Measurements from ENCODE around the gene DYSF.

DYSF gene

DNA sequence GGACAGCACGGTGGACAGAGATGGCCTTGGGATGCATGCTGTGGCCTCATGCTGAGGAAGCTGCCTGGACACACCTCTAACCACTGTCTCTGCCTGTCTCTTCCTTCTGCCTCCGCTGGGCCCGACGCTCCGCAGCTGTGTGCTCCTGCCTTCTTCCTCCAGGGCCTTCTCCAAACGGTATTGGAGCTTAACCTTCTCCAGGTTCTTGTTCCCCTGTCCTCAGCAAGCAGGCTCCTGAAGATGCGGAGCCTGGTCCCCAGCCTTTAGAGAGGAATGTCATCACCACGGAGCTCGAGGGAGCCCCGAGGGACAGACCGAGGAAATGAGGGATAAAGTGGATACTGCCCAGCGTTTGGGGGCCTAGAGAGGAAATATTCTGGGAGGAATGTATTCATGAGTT lies 155.1 kb downstream of the DYSF start:
- TF ChIP-seq TAF1 (IDR thresholded peaks at IDR 0.05; ENCODE audit: low read depth) (no peak), EGR1 (IDR thresholded peaks at IDR 0.05) (no peak), NFIC (IDR thresholded peaks at IDR 0.05) (no peak), RAD21 (IDR thresholded peaks at IDR 0.05; ENCODE audit: low read depth) (no peak), FOXM1 (IDR thresholded peaks at IDR 0.05; ENCODE audit: borderline replicate concordance, low read depth) (no peak), TEAD4 (IDR thresholded peaks at IDR 0.05) (no peak), CREB1 (IDR thresholded peaks at IDR 0.05; ENCODE audit: low read depth) (no peak), EP300 (IDR thresholded peaks at IDR 0.05; ENCODE audit: borderline replicate concordance) (no peak), TCF12 (IDR thresholded peaks at IDR 0.05; ENCODE audit: low read depth) (no peak), CEBPB (IDR thresholded peaks at IDR 0.05) (no peak), YY1 (IDR thresholded peaks at IDR 0.05; ENCODE audit: low read depth) (no peak), ZBTB7A (IDR thresholded peaks at IDR 0.05; ENCODE audit: low read depth) (no peak)
- TF ChIP-seq, protein P1, sequence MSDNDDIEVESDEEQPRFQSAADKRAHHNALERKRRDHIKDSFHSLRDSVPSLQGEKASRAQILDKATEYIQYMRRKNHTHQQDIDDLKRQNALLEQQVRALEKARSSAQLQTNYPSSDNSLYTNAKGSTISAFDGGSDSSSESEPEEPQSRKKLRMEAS (IDR thresholded peaks at IDR 0.05), result no peak
- TF ChIP-seq, protein P2, sequence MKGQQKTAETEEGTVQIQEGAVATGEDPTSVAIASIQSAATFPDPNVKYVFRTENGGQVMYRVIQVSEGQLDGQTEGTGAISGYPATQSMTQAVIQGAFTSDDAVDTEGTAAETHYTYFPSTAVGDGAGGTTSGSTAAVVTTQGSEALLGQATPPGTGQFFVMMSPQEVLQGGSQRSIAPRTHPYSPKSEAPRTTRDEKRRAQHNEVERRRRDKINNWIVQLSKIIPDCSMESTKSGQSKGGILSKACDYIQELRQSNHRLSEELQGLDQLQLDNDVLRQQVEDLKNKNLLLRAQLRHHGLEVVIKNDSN (IDR thresholded peaks at IDR 0.05), result no peak
- TF ChIP-seq, protein P3, sequence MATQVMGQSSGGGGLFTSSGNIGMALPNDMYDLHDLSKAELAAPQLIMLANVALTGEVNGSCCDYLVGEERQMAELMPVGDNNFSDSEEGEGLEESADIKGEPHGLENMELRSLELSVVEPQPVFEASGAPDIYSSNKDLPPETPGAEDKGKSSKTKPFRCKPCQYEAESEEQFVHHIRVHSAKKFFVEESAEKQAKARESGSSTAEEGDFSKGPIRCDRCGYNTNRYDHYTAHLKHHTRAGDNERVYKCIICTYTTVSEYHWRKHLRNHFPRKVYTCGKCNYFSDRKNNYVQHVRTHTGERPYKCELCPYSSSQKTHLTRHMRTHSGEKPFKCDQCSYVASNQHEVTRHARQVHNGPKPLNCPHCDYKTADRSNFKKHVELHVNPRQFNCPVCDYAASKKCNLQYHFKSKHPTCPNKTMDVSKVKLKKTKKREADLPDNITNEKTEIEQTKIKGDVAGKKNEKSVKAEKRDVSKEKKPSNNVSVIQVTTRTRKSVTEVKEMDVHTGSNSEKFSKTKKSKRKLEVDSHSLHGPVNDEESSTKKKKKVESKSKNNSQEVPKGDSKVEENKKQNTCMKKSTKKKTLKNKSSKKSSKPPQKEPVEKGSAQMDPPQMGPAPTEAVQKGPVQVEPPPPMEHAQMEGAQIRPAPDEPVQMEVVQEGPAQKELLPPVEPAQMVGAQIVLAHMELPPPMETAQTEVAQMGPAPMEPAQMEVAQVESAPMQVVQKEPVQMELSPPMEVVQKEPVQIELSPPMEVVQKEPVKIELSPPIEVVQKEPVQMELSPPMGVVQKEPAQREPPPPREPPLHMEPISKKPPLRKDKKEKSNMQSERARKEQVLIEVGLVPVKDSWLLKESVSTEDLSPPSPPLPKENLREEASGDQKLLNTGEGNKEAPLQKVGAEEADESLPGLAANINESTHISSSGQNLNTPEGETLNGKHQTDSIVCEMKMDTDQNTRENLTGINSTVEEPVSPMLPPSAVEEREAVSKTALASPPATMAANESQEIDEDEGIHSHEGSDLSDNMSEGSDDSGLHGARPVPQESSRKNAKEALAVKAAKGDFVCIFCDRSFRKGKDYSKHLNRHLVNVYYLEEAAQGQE (IDR thresholded peaks at IDR 0.05; ENCODE audit: low read depth), result no peak

DNA sequence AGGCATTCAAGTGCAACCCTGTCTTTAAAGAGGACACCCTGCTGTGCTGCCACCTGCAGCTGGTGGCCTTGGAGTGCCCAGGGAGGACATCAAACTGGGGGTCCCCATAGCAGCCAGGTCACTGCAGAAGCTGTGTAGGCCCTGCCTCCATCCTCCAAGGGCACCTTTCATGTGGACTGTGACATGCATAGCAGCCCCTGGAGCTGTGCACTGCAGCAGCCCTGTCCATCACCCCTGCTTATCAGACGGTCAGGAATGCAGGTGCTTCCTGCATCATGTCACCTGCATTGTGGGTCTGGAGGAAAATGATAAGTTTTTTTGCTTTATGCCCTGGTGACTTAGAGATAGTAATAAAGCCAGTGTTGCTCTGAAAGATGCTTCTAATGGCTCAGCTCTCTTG lies 155.7 kb downstream of the DYSF start:
- TF ChIP-seq CEBPB (IDR thresholded peaks at IDR 0.05), result no peak
- TF ChIP-seq TEAD4 (IDR thresholded peaks at IDR 0.05), result no peak
- TF ChIP-seq, protein P3 (IDR thresholded peaks at IDR 0.05; ENCODE audit: low read depth), result no peak
- no peak for TF ChIP-seq YY1 (IDR thresholded peaks at IDR 0.05; ENCODE audit: low read depth)
- no peak for TF ChIP-seq TCF12 (IDR thresholded peaks at IDR 0.05; ENCODE audit: low read depth)
- TF ChIP-seq EP300 (IDR thresholded peaks at IDR 0.05; ENCODE audit: borderline replicate concordance), result no peak
- no peak for TF ChIP-seq TAF1 (IDR thresholded peaks at IDR 0.05; ENCODE audit: low read depth)
- TF ChIP-seq, protein P1 (IDR thresholded peaks at IDR 0.05), result no peak
- no peak for TF ChIP-seq ZBTB7A (IDR thresholded peaks at IDR 0.05; ENCODE audit: low read depth)
- TF ChIP-seq RAD21 (IDR thresholded peaks at IDR 0.05; ENCODE audit: low read depth), result no peak
- no peak for TF ChIP-seq NFIC (IDR thresholded peaks at IDR 0.05)
- no peak for TF ChIP-seq EGR1 (IDR thresholded peaks at IDR 0.05)
- TF ChIP-seq, protein P2 (IDR thresholded peaks at IDR 0.05), result no peak
- TF ChIP-seq CREB1 (IDR thresholded peaks at IDR 0.05; ENCODE audit: low read depth), result no peak
- TF ChIP-seq FOXM1 (IDR thresholded peaks at IDR 0.05; ENCODE audit: borderline replicate concordance, low read depth), result no peak

DNA sequence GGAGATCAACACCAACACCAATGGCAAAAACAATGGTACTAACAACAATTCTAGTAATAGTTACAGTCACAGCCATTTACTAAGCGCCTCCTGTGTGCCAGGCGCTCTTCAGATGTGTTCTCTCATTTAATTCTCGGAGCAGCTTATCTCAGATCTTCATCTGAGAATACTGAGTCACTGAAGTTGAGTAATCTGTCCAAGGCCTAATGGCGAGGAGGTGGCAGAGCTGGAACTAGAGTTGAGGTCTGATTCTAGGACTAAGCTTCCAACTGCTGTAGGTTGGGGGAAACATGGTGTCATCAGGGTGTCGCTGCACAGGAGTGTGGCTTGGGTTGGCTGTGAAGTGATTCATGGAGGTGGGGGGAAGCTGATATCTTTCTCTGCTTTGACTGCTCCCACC lies 156.1 kb downstream of the DYSF start:
- TF ChIP-seq TAF1 (IDR thresholded peaks at IDR 0.05; ENCODE audit: low read depth), result no peak
- TF ChIP-seq YY1 (IDR thresholded peaks at IDR 0.05; ENCODE audit: low read depth), result no peak
- no peak for TF ChIP-seq CEBPB (IDR thresholded peaks at IDR 0.05)
- TF ChIP-seq RAD21 (IDR thresholded peaks at IDR 0.05; ENCODE audit: low read depth), result no peak
- TF ChIP-seq EP300 (IDR thresholded peaks at IDR 0.05; ENCODE audit: borderline replicate concordance), result no peak
- no peak for TF ChIP-seq FOXM1 (IDR thresholded peaks at IDR 0.05; ENCODE audit: borderline replicate concordance, low read depth)
- no peak for TF ChIP-seq EGR1 (IDR thresholded peaks at IDR 0.05)
- TF ChIP-seq, protein P2 (IDR thresholded peaks at IDR 0.05), result no peak
- TF ChIP-seq ZBTB7A (IDR thresholded peaks at IDR 0.05; ENCODE audit: low read depth), result no peak

DNA sequence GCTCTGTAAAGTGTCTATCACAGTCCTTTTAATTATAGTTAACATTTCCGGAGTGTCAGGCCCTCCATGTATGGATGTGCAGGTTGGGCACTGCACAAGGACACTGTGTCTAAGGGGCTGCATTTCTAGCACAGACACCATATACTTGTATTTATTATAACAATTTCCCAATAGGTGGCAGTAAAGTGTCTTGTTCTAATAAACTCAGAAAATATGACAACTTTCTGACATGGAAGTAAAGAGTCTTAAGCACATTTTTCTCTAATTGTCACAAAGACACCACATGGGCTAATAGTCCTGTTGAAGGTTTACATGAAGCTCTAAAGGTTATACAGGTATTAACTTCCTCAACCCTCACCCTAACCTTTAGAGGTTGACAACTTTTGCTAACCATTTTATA lies 156.6 kb downstream of the DYSF start:
- TF ChIP-seq RAD21 (IDR thresholded peaks at IDR 0.05; ENCODE audit: low read depth), result peak; percentile 56
- no peak for TF ChIP-seq FOXM1 (IDR thresholded peaks at IDR 0.05; ENCODE audit: borderline replicate concordance, low read depth)

DNA sequence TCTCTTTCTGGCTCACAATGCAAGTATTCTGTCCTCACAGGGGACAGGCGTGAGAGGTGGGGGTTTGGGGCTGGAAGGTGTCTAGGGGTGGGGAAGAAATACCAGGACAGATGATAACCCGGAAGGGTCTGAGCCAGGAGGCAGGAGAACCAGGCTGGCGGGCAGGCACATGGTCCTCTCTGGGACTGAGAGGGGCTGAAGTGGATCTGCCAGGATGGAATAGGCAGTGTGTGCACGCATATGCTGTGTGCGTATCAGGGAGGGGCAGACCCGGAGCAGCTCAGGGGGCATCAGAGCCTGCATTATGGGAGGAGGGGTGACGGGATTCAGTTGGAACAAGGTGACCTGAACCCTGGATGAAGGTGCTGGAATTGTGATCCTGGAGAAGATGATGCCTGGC lies 157.3 kb downstream of the DYSF start:
- TF ChIP-seq TCF12 (IDR thresholded peaks at IDR 0.05; ENCODE audit: low read depth) (no peak), EGR1 (IDR thresholded peaks at IDR 0.05) (no peak), ZBTB7A (IDR thresholded peaks at IDR 0.05; ENCODE audit: low read depth) (no peak), EP300 (IDR thresholded peaks at IDR 0.05; ENCODE audit: borderline replicate concordance) (no peak), CREB1 (IDR thresholded peaks at IDR 0.05; ENCODE audit: low read depth) (no peak), NFIC (IDR thresholded peaks at IDR 0.05) (no peak), YY1 (IDR thresholded peaks at IDR 0.05; ENCODE audit: low read depth) (no peak), TEAD4 (IDR thresholded peaks at IDR 0.05) (no peak), CEBPB (IDR thresholded peaks at IDR 0.05) (no peak), TAF1 (IDR thresholded peaks at IDR 0.05; ENCODE audit: low read depth) (no peak), RAD21 (IDR thresholded peaks at IDR 0.05; ENCODE audit: low read depth) (no peak), FOXM1 (IDR thresholded peaks at IDR 0.05; ENCODE audit: borderline replicate concordance, low read depth) (no peak)
- TF ChIP-seq, protein P1 (IDR thresholded peaks at IDR 0.05), result no peak
- TF ChIP-seq, protein P2 (IDR thresholded peaks at IDR 0.05), result no peak
- TF ChIP-seq, protein P3 (IDR thresholded peaks at IDR 0.05; ENCODE audit: low read depth), result no peak
